ENCODE data around the gene TKFC. TPM values are rescaled to one million over a fixed set of nuclear protein-coding genes. Genes with fewer than 3 reads are reported as not detected.
"Not testable (repeated sequence)": the region's sequence is repeated elsewhere in the genome, so short reads cannot be mapped to it uniquely, and the experiment has no call there.

TKFC gene
- total and polyA plus RNA-seq, 8 donors = 26.6 to 48.5 (median 32.0) TPM

- Histone ChIP-seq H3K36me3 (peaks cover 0 to 10% of the 10 kb centered on the region in 2 donors), H3K9me3 (no peaks in the 10 kb centered on the region), H3K27me3 (no peaks in the 10 kb centered on the region), H3K4me3 (no peak overlapping the region), H3K4me1 (peaks cover 6 to 18% of the 10 kb centered on the region in 2 donors), H3K27ac (peak overlapping the region; percentile 44 to 51)
- peak; percentile 84 for ATAC-seq
- TF ChIP-seq CTCF (IDR thresholded peaks at IDR 0.05) = no peak
- intact Hi-C loops (cut with DNase I) = no loop called here
- DNase-seq = no peak
These were observed 45.8 kb downstream of the TKFC start for GRCh38 chr11:61378713-61379313.

DNA sequence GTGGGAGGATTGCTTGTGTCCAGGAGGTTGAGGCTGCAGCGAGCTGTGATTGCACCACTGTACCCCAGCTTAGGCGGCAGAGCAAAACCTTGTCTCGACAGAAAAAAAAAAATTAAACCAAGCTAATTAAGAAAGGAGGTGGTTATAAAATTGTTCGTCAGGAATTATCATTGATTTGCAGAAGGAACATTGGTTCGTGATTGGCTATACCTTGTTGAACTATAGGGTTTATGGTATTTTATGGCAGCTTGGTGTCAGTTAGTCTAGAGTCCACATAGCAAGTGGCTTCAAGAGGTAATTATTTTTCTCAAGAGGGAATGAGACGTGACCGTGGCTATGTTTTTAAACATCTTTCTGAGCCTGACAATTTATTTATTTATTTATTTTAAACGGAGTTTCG is 47.9 kb downstream of the TKFC start:
- no peak for DNase-seq
- Histone ChIP-seq H3K36me3 (peaks cover 0 to 3% of the 10 kb centered on the region in 2 donors), H3K27ac (no peak overlapping the region), H3K9me3 (no peaks in the 10 kb centered on the region), H3K27me3 (no peaks in the 10 kb centered on the region), H3K4me1 (peaks cover 6 to 23% of the 10 kb centered on the region in 2 donors), H3K4me3 (no peak overlapping the region)
- ATAC-seq = no peak
- TF ChIP-seq CTCF (IDR thresholded peaks at IDR 0.05) = no peak
- intact Hi-C loops (cut with DNase I) = no loop called here

DNA sequence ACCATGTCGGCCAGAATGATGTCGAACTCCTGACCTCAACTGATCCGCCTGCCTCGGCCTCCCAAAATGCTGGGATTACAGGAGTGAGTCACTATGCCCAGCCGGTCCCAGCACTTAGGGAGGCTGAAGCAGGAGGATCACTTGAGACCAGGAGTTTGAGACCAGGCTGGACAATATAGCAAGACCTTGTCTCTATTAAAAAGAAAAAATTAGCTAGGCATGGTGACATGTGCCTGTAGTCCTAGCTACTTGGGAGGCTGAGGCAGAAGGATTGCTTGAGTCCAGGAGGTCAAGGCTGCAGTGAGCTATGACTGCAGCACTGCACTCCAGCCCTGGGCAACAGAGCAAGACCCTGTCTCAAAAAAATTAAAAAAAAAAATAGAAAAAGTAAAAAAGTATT is 50.8 kb downstream of the TKFC start:
- not testable (repeated sequence) for H3K4me3 ChIP-seq, H3K9me3 ChIP-seq, H3K27ac ChIP-seq, DNase-seq, H3K27me3 ChIP-seq, ATAC-seq, H3K36me3 ChIP-seq
- peaks cover 4 to 16% of the 10 kb centered on the region in 2 donors for H3K4me1 ChIP-seq
- intact Hi-C loops (cut with DNase I) = loop anchor here in 1 of 2 donors (2.0 kb wide), 1 partner anchor 47 kb away; no protein-coding TSS in a partner anchor

DNA sequence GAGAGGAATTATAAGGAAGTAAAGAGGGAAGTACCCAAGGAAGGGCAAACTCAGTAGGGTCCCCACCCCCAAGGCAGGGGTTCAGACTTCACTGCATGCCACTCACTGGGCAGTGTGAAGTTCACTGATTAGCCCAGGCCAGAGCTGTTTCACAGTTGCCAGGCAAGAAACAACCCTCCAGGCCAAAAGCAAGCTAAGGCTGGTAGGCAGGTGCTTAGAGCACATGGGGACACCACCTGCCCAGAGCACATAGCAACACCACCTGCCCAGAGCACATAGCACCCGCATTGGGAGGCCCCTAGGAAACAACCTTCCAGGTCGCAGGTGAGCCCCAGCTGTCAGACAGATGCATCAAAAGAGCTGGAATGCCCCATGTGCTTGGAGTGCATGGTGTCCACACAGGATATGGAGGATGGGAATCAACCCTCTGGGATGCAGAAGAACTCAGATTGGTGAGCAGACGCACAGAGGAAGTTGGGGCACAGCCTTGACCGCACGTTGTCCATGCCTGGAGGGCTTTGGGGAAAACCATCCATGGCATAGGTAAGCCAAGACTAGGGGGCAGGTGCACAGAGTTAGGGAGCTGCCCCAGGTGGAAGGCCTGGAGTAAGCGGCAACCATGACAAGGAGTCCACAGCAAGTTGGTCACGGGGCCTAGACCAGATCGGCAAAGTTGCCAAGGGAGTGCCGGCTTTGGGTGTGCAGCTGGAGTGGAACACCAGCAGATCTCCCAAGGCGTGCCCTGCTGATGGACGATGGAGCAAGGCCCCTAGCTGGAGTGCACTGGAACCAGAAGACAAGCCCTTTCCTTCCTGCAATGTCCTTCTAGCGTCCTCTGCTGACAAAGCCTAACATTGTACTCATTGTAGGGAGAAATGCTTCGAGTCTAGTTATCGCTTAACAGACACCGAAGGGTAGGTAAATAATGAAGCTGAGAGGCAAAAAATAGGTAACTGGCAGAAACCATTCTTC is 51.5 kb downstream of the TKFC start:
- Histone ChIP-seq H3K27me3 (no peaks in the 10 kb centered on the region), H3K4me3 (no peak overlapping the region), H3K36me3 (no peaks in the 10 kb centered on the region), H3K9me3 (no peaks in the 10 kb centered on the region), H3K4me1 (peaks cover 0 to 9% of the 10 kb centered on the region in 2 donors), H3K27ac (no peak overlapping the region)
- TF ChIP-seq CTCF (IDR thresholded peaks at IDR 0.05) = no peak
- DNase-seq (no peak), ATAC-seq (peak; percentile 23)
- intact Hi-C loops (cut with DNase I) = loop anchor here in 1 of 2 donors (2.0 kb wide), 1 partner anchor 48 kb away; no protein-coding TSS in a partner anchor

DNA sequence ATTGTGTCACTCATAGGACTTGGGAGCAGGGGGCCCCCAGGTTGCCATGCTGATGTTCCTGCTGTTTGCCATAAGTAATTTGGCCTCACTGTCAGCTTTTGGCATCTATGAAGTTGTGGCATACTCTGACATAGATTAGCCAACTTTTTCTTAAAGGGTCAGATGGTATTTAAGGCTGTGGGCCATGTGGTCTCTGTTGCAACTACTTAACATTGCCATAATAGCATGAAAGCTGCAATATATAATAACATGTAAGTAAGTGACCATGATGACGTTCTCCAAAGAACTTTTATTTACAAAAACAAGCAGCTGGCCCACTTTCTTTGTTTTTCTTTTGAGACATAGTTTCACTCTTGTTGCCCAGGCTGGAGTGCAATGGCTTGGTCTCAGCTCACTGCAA is 57.1 kb downstream of the TKFC start:
- no peaks in the 10 kb centered on the region for H3K9me3 ChIP-seq
- peaks cover 0 to 25% of the 10 kb centered on the region in 2 donors for H3K4me1 ChIP-seq
- no peak overlapping the region for H3K4me3 ChIP-seq
- H3K36me3 ChIP-seq = peaks cover 0 to 11% of the 10 kb centered on the region in 2 donors
- TF ChIP-seq CTCF (IDR thresholded peaks at IDR 0.05) = no peak
- intact Hi-C loops (cut with DNase I) = no loop called here
- ATAC-seq = no peak
- no peak for DNase-seq
- H3K27me3 ChIP-seq = no peaks in the 10 kb centered on the region
- H3K27ac ChIP-seq = no peak overlapping the region

All from left lung (tissue), 10 donors.